ENCODE data around the gene GTF2H4.
A peak's percentile ranks its signal among the peaks of the same experiment; 100 is the strongest.
"Not testable (repeated sequence)": the region's sequence is repeated elsewhere in the genome, so short reads cannot be mapped to it uniquely, and the experiment has no call there.

Gene GTF2H4

GRCh38 chr6:30907758-30908591, at the start of gene GTF2H4:
Gene GTF2H4, plus strand, starts transcription at chr6:30908207.
- DNase-seq = peak; percentile 99 to 100

- DNase-seq = not testable (repeated sequence)
These were observed 48.3 kb upstream of the GTF2H4 start for GRCh38 chr6:30859726-30860125.

DNA sequence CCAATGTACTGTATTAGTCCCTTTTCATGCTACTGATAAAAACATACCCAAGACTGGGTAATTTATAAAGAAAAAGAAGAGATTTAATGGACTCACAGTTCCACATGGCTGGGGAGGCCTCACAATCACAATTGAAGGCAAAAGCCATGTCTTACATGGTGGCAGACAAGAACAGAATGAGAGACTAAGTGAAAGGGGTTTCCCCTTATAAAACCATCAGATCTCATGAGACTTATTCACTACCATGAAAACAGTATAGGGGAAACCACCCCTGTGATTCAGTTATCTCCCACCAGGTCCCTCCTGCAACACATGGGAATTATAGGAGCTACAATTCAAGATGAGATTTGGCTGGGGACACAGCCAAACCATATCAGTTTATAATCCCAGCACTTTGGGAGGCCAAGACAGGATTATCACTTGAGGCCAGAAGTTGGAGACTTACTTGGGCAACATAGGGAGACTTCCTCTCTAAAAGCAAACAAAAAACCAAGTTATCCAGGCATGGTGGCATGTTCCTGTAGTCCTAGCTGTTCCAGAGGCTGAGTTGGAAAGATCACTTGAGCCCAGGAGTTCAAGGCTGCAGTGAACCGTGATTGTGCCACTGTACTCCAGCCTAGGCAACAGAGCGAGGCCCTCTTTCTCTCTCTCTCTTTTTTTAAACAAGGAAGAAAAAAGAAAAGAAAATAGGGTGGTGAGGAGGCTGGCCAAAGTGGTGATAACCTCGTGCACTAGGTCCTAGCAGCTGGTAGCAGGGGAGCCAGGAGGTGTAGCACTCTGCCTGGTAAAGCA, 46.6 kb upstream of the GTF2H4 start:
- no peak for DNase-seq

- no peak for DNase-seq
These were observed 45.7 kb upstream of the GTF2H4 start for GRCh38 chr6:30862156-30862875.

GRCh38 chr6:30864325-30864724, 43.7 kb upstream of the GTF2H4 start:
- no peak for DNase-seq

- DNase-seq = not testable (repeated sequence)
These were observed 38.7 kb upstream of the GTF2H4 start for GRCh38 chr6:30869241-30869749.

- no peak for DNase-seq
These were observed 37.5 kb upstream of the GTF2H4 start for GRCh38 chr6:30870546-30870945.

DNA sequence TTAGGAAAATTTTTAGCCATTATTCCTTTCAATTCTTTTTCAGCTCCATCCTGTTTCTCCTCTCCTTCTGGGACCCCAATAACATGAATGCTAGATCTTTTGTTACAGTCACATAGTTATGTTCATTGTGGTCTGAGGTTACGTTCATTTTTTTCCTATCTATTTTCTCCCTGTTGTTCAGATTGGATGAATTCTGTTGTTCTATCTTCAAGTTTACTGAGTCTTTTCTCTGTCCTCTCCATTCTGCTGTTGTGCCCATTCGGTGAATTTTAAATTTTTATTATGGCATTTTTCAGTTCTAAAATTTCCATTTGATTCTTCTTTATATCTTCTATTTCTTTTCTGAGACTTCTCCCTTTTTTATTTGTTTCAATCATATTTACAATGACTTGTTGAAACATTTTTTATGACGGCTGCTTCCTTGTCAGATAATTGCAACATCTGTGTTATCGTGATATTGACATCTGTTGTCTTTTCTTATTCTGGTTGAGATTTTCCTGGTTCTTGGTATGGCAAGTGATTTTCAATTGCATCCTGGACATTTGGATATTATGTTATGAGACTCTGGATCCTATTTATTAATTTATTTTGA, 36.3 kb upstream of the GTF2H4 start:
- no peak for DNase-seq

DNA sequence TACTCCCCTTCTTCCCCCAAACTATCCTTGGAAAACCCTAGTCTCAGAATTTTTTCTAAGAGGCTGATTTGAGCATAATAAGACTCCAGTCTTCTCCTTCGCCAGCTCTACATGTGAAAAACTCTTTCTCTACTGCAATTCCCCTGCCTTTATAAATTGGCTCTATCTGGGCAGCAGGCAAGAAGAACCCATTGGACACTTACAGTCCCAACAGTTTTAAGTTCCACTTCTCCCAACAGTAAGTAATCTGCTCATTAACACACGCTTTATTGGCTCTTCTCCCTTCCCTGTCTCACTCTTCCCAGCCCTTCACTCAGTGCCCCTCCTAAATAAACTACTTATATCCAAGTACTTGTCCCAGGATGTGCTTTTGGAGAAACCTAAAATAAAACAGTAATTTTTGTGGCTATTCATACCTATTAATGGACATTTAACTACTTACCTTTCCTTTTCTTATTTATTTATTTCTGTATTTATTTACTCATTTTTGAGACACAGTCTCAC, 34.8 kb upstream of the GTF2H4 start:
- DNase-seq = no peak

DNA sequence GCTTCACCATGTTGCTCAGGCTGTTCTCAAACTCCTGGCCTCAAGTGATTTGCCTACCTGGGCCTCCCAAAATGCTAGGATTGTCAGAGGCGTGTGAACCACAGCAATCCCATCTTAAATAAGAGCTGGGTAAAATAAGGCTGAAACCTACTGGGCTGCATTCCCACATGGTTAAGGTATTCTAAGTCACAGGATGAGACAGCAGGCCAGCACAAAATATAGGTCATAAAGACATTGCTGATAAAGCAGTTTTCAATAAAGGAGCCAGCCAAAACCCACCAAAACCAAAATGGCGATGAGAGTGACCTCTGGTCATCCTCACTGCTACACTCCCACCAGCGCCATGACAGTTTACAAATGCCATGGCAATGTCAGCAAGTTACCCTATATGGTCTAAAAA, 34.2 kb upstream of the GTF2H4 start:
- not testable (repeated sequence) for DNase-seq

- DNase-seq = no peak
These were observed 32.6 kb upstream of the GTF2H4 start for GRCh38 chr6:30875244-30876038.

- DNase-seq = no peak
These were observed 31.8 kb upstream of the GTF2H4 start for GRCh38 chr6:30876039-30876730.

- peak; percentile 55 to 60 for DNase-seq
These were observed 30.4 kb upstream of the GTF2H4 start for GRCh38 chr6:30877419-30878262.

- DNase-seq = no peak
These were observed 28.2 kb upstream of the GTF2H4 start for GRCh38 chr6:30879684-30880427.

GRCh38 chr6:30880698-30881252, 27.2 kb upstream of the GTF2H4 start:
- no peak for DNase-seq

GRCh38 chr6:30881392-30882203, 26.4 kb upstream of the GTF2H4 start:
- no peak for DNase-seq

- no peak for DNase-seq
These were observed 25.7 kb upstream of the GTF2H4 start for GRCh38 chr6:30882204-30882758.
